Mammary epithelial cell (primary cell): ENCODE data around the gene HDAC5.

Experiments used
- EZH2 ChIP-seq: IDR thresholded peaks from 2 replicates; pipeline ENCODE4 v1.6.1; 2012; ENCODE audit warnings: low read length, inconsistent platforms, borderline replicate concordance
- TF ChIP-seq, protein P1 (sequence below), 2 donors: IDR thresholded peaks in 1 of 2; conservative IDR thresholded peaks in 1 of 2; 2 replicates each; pipeline ENCODE4 v1.5.1; 2011 to 2012; ENCODE audit warnings: inconsistent platforms in 2 of 2, low read length in 2 of 2, mild to moderate bottlenecking in 2 of 2, control low read depth in 1 of 2, low read depth in 1 of 2; ENCODE audit not compliant: insufficient read depth in 1 of 2; ENCODE audit errors: extremely low read depth in 1 of 2

DNA sequence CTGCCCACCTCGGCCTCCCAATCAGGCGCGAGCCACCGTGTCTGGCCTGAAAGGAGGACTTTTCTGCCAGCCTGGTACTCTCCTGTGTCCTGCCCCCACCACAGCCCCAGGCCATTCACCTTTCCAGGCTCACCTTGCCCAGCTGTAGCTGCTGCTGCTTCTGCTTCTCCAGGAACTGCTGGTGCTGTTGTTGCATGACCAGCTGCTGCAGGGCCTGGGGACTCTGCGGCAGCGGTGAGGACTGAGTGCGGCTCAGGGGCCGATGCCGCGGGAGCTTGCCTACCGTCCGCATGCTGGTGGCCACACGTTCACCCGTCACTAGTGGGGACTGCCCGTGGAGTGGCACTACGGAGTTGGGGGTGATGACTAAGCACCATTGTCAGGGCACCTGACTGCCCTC, 35.2 kb downstream of the HDAC5 start:
- TF ChIP-seq EZH2, result no peak
- TF ChIP-seq, protein P1, sequence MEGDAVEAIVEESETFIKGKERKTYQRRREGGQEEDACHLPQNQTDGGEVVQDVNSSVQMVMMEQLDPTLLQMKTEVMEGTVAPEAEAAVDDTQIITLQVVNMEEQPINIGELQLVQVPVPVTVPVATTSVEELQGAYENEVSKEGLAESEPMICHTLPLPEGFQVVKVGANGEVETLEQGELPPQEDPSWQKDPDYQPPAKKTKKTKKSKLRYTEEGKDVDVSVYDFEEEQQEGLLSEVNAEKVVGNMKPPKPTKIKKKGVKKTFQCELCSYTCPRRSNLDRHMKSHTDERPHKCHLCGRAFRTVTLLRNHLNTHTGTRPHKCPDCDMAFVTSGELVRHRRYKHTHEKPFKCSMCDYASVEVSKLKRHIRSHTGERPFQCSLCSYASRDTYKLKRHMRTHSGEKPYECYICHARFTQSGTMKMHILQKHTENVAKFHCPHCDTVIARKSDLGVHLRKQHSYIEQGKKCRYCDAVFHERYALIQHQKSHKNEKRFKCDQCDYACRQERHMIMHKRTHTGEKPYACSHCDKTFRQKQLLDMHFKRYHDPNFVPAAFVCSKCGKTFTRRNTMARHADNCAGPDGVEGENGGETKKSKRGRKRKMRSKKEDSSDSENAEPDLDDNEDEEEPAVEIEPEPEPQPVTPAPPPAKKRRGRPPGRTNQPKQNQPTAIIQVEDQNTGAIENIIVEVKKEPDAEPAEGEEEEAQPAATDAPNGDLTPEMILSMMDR (conservative IDR thresholded peaks at IDR 0.05 in 1 of 2, IDR thresholded peaks at IDR 0.05 in 1 of 2; ENCODE audit: extremely low read depth in 1 of 2, insufficient read depth in 1 of 2, low read depth in 1 of 2, low read length in 2 of 2), result no peak
